NCI-H526 (cell line): ENCODE measurements around the gene LIG1.

Experiments used
- DNase-seq, 2 experiments: peaks; one replicate each; lab custom pipeline; 2025; lab: John Stamatoyannopoulos, UW

The LIG1 gene

GRCh38 chr19:48169939-48170803, at the start of gene LIG1, which contains the start of gene ZSWIM9:
LIG1 (minus strand) TSS chr19:48170344; CDS start chr19:48165566, 4,778 bp downstream.
ZSWIM9 (plus strand) TSS chr19:48170680; CDS start chr19:48171803, 1,123 bp downstream.
- DNase-seq: peak; percentile 95 to 97

GRCh38 chr19:48218997-48219396, 48.9 kb upstream of the LIG1 start:
- no peak for DNase-seq

- no peak for DNase-seq
These were observed 46.8 kb upstream of the LIG1 start for GRCh38 chr19:48216933-48217332.

GRCh38 chr19:48213959-48214358, 43.8 kb upstream of the LIG1 start:
- DNase-seq: no peak

GRCh38 chr19:48210005-48210404, 39.9 kb upstream of the LIG1 start:
- DNase-seq: no peak

GRCh38 chr19:48206397-48207093, 36.4 kb upstream of the LIG1 start:
- no peak for DNase-seq

- DNase-seq: peak; percentile 98 to 99
These were observed 33.9 kb upstream of the LIG1 start for GRCh38 chr19:48203794-48204628.

GRCh38 chr19:48203222-48203793, 33.2 kb upstream of the LIG1 start:
- DNase-seq: peak; percentile 55 to 63

- DNase-seq: no peak
These were observed 27.0 kb upstream of the LIG1 start for GRCh38 chr19:48196933-48197665.

GRCh38 chr19:48196321-48196763, 26.2 kb upstream of the LIG1 start:
- no peak for DNase-seq

GRCh38 chr19:48194844-48195830, 25.0 kb upstream of the LIG1 start:
- DNase-seq: no peak

- peak in 1 of 2 experiments; percentile 33 for DNase-seq
These were observed 24.1 kb upstream of the LIG1 start for GRCh38 chr19:48194041-48194843.

GRCh38 chr19:48192750-48193149, 22.6 kb upstream of the LIG1 start:
- DNase-seq: no peak

- DNase-seq: no peak
These were observed 20.7 kb upstream of the LIG1 start for GRCh38 chr19:48190885-48191284.

- DNase-seq: peak; percentile 90 to 94
These were observed 20.2 kb upstream of the LIG1 start for GRCh38 chr19:48190288-48190884.

- peak in 1 of 2 experiments; percentile 25 for DNase-seq
These were observed 16.4 kb upstream of the LIG1 start for GRCh38 chr19:48186541-48186991.

GRCh38 chr19:48186015-48186414, 15.9 kb upstream of the LIG1 start:
- no peak for DNase-seq

- no peak for DNase-seq
These were observed 13.2 kb upstream of the LIG1 start for GRCh38 chr19:48183356-48183755.
